IPS DF 6.9 (cell line): ENCODE data around the gene VWA5B2.
"Not testable (repeated sequence)": the region's sequence is repeated elsewhere in the genome, so short reads cannot be mapped to it uniquely, and the experiment has no call there.

Experiments used
- DNase-seq: peaks from one replicate; pipeline ENCODE4 v3.0.0-alpha.2; 2013; ENCODE audit warnings: low read depth, low spot score
- H3K27ac ChIP-seq: one replicate; pipeline ENCODE4 v1.5.1; 2013; ENCODE audit warnings: low read length, control low read depth
- H3K27me3 ChIP-seq: 2 replicates; pipeline ENCODE4 v1.6.1; 2013; ENCODE audit warnings: mild to moderate bottlenecking, low read length; ENCODE audit not compliant: control insufficient read depth, insufficient read depth
- H3K36me3 ChIP-seq: 2 replicates; pipeline ENCODE4 v1.6.1; 2013; ENCODE audit warnings: low read length; ENCODE audit not compliant: control insufficient read depth, insufficient read depth
- H3K4me1 ChIP-seq: 2 replicates; pipeline ENCODE4 v1.6.1; 2013; ENCODE audit warnings: low read length; ENCODE audit not compliant: control insufficient read depth, insufficient read depth
- H3K4me3 ChIP-seq: 2 replicates; pipeline ENCODE4 v1.5.1; 2013; ENCODE audit warnings: mild to moderate bottlenecking, low read length
- H3K9me3 ChIP-seq: 2 replicates; pipeline ENCODE4 v1.6.1; 2013; ENCODE audit warnings: low read length, inconsistent platforms; ENCODE audit not compliant: control insufficient read depth, insufficient read depth
- WGBS: extraction: QIAGEN DNeasy Blood & Tissue Kit; methylation state at CpG from one replicate; pipeline ENCODE4 v1.1.7; 2013; ENCODE audit warnings: mixed read lengths, missing lambda C conversion rate; ENCODE audit not compliant: insufficient read length, insufficient coverage; 5-methylcytosine and 5-hydroxymethylcytosine counted together

VWA5B2 gene

DNA sequence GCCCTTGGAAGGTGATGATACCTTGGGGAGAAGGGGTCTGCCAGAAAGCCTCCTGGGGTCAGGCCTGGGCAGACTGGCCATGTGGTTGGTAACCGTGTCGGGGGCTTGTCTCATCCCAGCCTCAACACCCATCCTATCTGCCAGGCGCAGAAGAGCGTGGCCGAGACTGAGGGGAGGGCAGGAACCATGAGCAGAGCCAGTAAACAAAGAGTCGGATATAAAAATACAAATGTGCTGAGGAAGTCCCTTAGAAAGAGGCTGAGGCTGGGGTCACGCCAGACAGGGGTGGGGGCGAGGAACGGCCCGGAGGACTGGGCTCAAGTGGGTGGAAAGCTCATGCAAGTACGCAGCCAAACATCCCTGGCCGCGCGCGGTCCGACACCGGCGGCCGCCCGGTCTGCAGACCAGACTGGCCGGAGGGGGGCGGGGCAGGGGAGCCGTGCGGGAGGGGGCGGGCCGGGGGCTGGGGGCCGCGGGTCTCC is 30.1 kb downstream of the VWA5B2 start:
- DNase-seq = no peak
- H3K4me1 ChIP-seq = 0 out of 2 replicates have a peak, but pooled peaks cover 3% of the 10 kb centered on the region
- H3K4me3 ChIP-seq = no peak overlapping the region
- peaks cover 14% of the 10 kb centered on the region; the same call in 1 of the 2 replicates for H3K27me3 ChIP-seq
- no peak overlapping the region for H3K27ac ChIP-seq
- H3K36me3 ChIP-seq = no peaks in the 10 kb centered on the region
- WGBS = no CpG with 5 or more reads among the region's 28 CpGs
- H3K9me3 ChIP-seq = no peaks in the 10 kb centered on the region

- H3K9me3 ChIP-seq = no peaks in the 10 kb centered on the region
- H3K27me3 ChIP-seq = peaks cover 14% of the 10 kb centered on the region; the same call in 1 of the 2 replicates
- WGBS = no CpG with 5 or more reads among the region's 91 CpGs
- DNase-seq = no peak
- H3K36me3 ChIP-seq = no peaks in the 10 kb centered on the region
- H3K27ac ChIP-seq = no peak overlapping the region
- 0 out of 2 replicates have a peak, but pooled peaks cover 3% of the 10 kb centered on the region for H3K4me1 ChIP-seq
- peak overlapping the region; percentile 88; the same call in 1 of the 2 replicates for H3K4me3 ChIP-seq
These were observed 30.7 kb downstream of the VWA5B2 start for GRCh38 chr3:184259878-184260723.

DNA sequence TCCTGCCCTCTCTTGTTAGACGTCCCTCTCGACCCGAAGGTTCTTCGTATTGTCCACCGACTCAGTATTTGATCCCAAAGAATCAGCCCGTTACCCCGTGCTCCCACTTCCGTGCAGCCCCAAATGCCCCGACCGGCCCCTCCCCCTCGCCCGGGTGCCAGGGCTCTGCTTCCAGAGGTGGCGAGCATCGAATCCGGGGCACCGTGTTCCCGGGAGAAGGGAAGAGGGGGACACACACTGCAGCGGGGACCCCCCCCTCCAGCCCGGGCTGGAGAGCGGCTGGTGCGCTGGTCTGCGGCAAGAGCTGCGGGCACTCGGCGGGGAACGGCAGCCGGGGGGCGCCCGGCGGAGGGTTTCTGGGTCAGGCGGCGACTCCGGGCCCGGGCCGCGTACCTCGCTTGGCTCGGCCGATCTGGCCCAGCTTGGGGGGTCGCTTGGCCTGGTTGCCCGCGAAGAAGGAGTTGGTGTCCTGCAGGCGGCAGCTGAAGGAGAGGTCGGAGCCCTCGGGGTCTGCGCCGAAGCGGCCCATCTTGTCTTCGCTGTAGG is 31.4 kb downstream of the VWA5B2 start:
- H3K27me3 ChIP-seq = peaks cover 14% of the 10 kb centered on the region; the same call in 1 of the 2 replicates
- H3K4me1 ChIP-seq = 0 out of 2 replicates have a peak, but pooled peaks cover 3% of the 10 kb centered on the region
- H3K27ac ChIP-seq = no peak overlapping the region
- DNase-seq = no peak
- H3K4me3 ChIP-seq = peak overlapping the region; percentile 88; the same call in 1 of the 2 replicates
- WGBS = no CpG with 5 or more reads among the region's 49 CpGs
- H3K9me3 ChIP-seq = no peaks in the 10 kb centered on the region
- no peaks in the 10 kb centered on the region for H3K36me3 ChIP-seq

GRCh38 chr3:184261270-184261853 is 32.0 kb downstream of the VWA5B2 start, which contains the start of gene CAMK2N2:
TSS of gene CAMK2N2 (minus strand) at chr3:184261553. CDS start at chr3:184261285, 268 bp downstream.
- no CpG with 5 or more reads among the region's 67 CpGs for WGBS

GRCh38 chr3:184261854-184262763 is 32.7 kb downstream of the VWA5B2 start:
- no peak overlapping the region for H3K27ac ChIP-seq
- H3K4me1 ChIP-seq = 0 out of 2 replicates have a peak, but pooled peaks cover 3% of the 10 kb centered on the region
- no CpG with 5 or more reads among the region's 66 CpGs for WGBS
- H3K36me3 ChIP-seq = no peaks in the 10 kb centered on the region
- DNase-seq = no peak
- H3K4me3 ChIP-seq = peak overlapping the region; percentile 88; the same call in 1 of the 2 replicates
- peaks cover 14% of the 10 kb centered on the region; the same call in 1 of the 2 replicates for H3K27me3 ChIP-seq
- no peaks in the 10 kb centered on the region for H3K9me3 ChIP-seq

More at GRCh38 chr3:184261270-184261853, 32.0 kb downstream of the VWA5B2 start, which contains the start of gene CAMK2N2:
- H3K27me3 ChIP-seq = peaks cover 14% of the 10 kb centered on the region; the same call in 1 of the 2 replicates
- H3K36me3 ChIP-seq = no peaks in the 10 kb centered on the region
- H3K4me1 ChIP-seq = 0 out of 2 replicates have a peak, but pooled peaks cover 3% of the 10 kb centered on the region
- H3K27ac ChIP-seq = no peak within 1 kb of the TSS
- H3K9me3 ChIP-seq = no peaks in the 10 kb centered on the region
- DNase-seq = no peak
- peak within 1 kb of the TSS; percentile 88; the same call in 1 of the 2 replicates for H3K4me3 ChIP-seq

- no CpG with 5 or more reads among the region's 15 CpGs for WGBS
- Histone ChIP-seq H3K4me1 (0 out of 2 replicates have a peak, but pooled peaks cover 3% of the 10 kb centered on the region), H3K27ac (no peak overlapping the region), H3K4me3 (peak overlapping the region; percentile 88; the same call in 1 of the 2 replicates), H3K36me3 (no peaks in the 10 kb centered on the region), H3K9me3 (no peaks in the 10 kb centered on the region), H3K27me3 (peaks cover 14% of the 10 kb centered on the region; the same call in 1 of the 2 replicates)
- no peak for DNase-seq
These were observed 33.4 kb downstream of the VWA5B2 start for GRCh38 chr3:184262764-184263179.

DNA sequence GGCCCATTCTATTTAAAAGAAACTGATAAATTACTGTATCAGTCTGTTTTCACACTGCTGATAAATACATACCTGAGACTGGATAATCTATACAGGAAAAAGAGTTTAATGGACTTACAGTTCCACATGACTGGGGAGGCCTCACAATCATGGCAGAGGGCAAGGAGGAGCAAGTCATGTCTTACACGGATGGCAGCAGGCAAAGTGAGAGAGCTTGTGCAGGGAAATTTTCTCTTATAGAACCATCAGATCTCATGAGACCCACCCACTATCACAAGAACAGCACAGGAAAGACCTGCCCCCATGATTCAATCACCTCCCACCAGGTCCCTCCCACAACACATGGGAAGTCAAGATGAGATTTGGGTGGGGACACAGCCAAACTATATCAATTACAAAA is 37.9 kb downstream of the VWA5B2 start:
- not testable (repeated sequence) for DNase-seq, H3K9me3 ChIP-seq, H3K27ac ChIP-seq, H3K4me1 ChIP-seq, H3K27me3 ChIP-seq, H3K4me3 ChIP-seq, H3K36me3 ChIP-seq
- WGBS = no CpG with 5 or more reads among the region's 1 CpG

DNA sequence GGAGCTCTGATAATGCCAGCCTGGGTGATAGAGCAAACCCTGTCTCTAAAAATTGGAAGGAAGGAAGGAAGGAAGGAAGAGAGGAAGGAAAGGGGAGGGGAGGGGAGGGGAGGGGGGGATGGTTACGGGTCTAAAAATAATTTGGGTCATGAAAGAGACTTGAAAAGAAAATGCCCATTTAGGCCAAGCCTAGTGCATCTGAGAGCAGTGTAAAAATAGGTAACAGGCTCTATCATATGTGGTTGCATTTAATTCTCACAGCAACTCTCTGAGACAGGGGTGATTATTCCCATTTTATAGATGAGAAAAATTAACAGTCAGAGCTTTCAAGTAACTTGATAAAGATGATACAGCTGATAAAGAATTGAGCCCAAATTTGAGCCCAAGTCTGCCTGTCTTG is 42.9 kb downstream of the VWA5B2 start:
- no peak overlapping the region for H3K27ac ChIP-seq
- peaks cover 2% of the 10 kb centered on the region; the same call in 1 of the 2 replicates for H3K4me1 ChIP-seq
- H3K36me3 ChIP-seq = no peaks in the 10 kb centered on the region
- no peak for DNase-seq
- H3K9me3 ChIP-seq = no peaks in the 10 kb centered on the region
- H3K4me3 ChIP-seq = no peak overlapping the region
- peaks cover 6% of the 10 kb centered on the region for H3K27me3 ChIP-seq
- WGBS = no CpG with 5 or more reads among the region's 1 CpG

- peaks cover 2% of the 10 kb centered on the region; the same call in 1 of the 2 replicates for H3K4me1 ChIP-seq
- no peaks in the 10 kb centered on the region for H3K9me3 ChIP-seq
- WGBS = no CpG with 5 or more reads among the region's 12 CpGs
- peaks cover 6% of the 10 kb centered on the region for H3K27me3 ChIP-seq
- H3K36me3 ChIP-seq = no peaks in the 10 kb centered on the region
- no peak for DNase-seq
- H3K4me3 ChIP-seq = peak overlapping the region; percentile 34; the same call in 1 of the 2 replicates
- no peak overlapping the region for H3K27ac ChIP-seq
These were observed 46.0 kb downstream of the VWA5B2 start for GRCh38 chr3:184275381-184275701.
